Measurements from ENCODE around the gene SKA1.
"Not testable (repeated sequence)": the region's sequence is repeated elsewhere in the genome, so short reads cannot be mapped to it uniquely, and the experiment has no call there.

The SKA1 gene

GRCh38 chr18:50432915-50433314, 58.1 kb downstream of the SKA1 start:
- no peak for DNase-seq

- not testable (repeated sequence) for DNase-seq
Measured at GRCh38 chr18:50436742-50437141, 61.9 kb downstream of the SKA1 start.

- no peak for DNase-seq
Measured at GRCh38 chr18:50439460-50440015, 64.7 kb downstream of the SKA1 start.

GRCh38 chr18:50441016-50441415, 66.2 kb downstream of the SKA1 start:
- no peak for DNase-seq

- no peak for DNase-seq
Measured at GRCh38 chr18:50441501-50441900, 66.7 kb downstream of the SKA1 start.

All from NCI-H774 (cell line).